GM12873 (cell line): Measurements from ENCODE around the gene COP1.

ENCODE experiments used
- CTCF ChIP-seq: IDR thresholded peaks from 2 replicates; pipeline ENCODE4 v1.5.1; 2012; ENCODE audit warnings: low read depth, mild to moderate bottlenecking, moderate library complexity, low read length, control low read depth; ENCODE audit not compliant: insufficient read depth; ENCODE audit errors: missing control alignments

The COP1 gene

GRCh38 chr1:175901076-175901836 lies 305.8 kb downstream of the COP1 start:
- TF ChIP-seq CTCF, result no peak

GRCh38 chr1:175900171-175900570 lies 306.9 kb downstream of the COP1 start:
- no peak for TF ChIP-seq CTCF

- no peak for TF ChIP-seq CTCF
These were observed 311.1 kb downstream of the COP1 start for GRCh38 chr1:175895966-175896365.
